Measurements from ENCODE around the gene AAGAB.

GRCh38 chr15:67253549-67254237 is 768 bp downstream of the AAGAB start:
- TF ChIP-seq, protein P1, sequence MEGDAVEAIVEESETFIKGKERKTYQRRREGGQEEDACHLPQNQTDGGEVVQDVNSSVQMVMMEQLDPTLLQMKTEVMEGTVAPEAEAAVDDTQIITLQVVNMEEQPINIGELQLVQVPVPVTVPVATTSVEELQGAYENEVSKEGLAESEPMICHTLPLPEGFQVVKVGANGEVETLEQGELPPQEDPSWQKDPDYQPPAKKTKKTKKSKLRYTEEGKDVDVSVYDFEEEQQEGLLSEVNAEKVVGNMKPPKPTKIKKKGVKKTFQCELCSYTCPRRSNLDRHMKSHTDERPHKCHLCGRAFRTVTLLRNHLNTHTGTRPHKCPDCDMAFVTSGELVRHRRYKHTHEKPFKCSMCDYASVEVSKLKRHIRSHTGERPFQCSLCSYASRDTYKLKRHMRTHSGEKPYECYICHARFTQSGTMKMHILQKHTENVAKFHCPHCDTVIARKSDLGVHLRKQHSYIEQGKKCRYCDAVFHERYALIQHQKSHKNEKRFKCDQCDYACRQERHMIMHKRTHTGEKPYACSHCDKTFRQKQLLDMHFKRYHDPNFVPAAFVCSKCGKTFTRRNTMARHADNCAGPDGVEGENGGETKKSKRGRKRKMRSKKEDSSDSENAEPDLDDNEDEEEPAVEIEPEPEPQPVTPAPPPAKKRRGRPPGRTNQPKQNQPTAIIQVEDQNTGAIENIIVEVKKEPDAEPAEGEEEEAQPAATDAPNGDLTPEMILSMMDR (IDR thresholded peaks at IDR 0.05) = no peak
- TF ChIP-seq POLR2A (IDR thresholded peaks at IDR 0.05) = no peak
- no peak for TF ChIP-seq POLR2AphosphoS5 (IDR thresholded peaks at IDR 0.05)

Data from prostate gland (tissue), 2 donors.